ENCODE results near the gene TMEM169.

DNA sequence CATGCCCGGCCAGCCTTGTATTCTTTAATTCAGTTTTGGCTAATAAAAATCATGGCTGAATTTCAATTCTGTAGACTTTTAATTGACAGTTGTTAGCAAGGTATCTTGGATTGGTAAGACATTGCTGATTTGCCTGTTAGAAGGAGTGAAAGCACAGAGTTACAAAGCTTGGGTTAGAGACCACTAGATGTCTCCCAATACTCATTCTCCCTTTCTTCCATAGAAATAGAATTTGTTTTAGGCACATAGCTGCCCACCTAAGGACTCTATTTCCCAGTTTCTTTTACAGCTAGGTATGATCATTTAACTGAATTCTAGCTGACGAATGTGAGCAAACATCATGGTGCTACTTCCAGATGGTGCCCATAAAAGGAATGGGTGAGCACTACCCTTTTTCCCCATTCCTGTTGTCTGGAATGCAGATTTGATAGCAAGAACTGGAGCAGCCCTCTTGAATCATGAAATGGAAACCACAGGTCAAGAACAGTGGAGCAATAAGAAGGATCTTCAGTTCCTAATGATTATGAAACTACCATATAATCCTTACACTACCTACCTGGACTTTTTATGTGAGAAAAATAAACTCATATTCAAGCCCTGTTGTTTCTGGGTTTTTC, 17.6 kb upstream of the TMEM169 start:
- TF ChIP-seq, protein P1, sequence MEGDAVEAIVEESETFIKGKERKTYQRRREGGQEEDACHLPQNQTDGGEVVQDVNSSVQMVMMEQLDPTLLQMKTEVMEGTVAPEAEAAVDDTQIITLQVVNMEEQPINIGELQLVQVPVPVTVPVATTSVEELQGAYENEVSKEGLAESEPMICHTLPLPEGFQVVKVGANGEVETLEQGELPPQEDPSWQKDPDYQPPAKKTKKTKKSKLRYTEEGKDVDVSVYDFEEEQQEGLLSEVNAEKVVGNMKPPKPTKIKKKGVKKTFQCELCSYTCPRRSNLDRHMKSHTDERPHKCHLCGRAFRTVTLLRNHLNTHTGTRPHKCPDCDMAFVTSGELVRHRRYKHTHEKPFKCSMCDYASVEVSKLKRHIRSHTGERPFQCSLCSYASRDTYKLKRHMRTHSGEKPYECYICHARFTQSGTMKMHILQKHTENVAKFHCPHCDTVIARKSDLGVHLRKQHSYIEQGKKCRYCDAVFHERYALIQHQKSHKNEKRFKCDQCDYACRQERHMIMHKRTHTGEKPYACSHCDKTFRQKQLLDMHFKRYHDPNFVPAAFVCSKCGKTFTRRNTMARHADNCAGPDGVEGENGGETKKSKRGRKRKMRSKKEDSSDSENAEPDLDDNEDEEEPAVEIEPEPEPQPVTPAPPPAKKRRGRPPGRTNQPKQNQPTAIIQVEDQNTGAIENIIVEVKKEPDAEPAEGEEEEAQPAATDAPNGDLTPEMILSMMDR (IDR thresholded peaks at IDR 0.05): no peak
- TF ChIP-seq POLR2A (IDR thresholded peaks at IDR 0.05): no peak

Measured in transverse colon (tissue), 3 donors.